Activated CD4-positive, alpha-beta T cell treated with anti-CD3 and anti-CD28 coated beads, Interleukin-2, amount 50 U/mL, for 1 hour (primary cell): ENCODE measurements around the gene SRPK3.

Source experiments
- DNase-seq: peaks from one replicate; pipeline ENCODE4 v3.0.0-alpha.2; 2020

SRPK3 gene

GRCh38 chrX:153771415-153772315 lies 9.2 kb upstream of the SRPK3 start:
- no peak for DNase-seq

GRCh38 chrX:153772316-153773217 lies 8.3 kb upstream of the SRPK3 start:
- DNase-seq: no peak

GRCh38 chrX:153773218-153773611 lies 7.6 kb upstream of the SRPK3 start:
- DNase-seq: no peak

- no peak for DNase-seq
These were observed 6.9 kb upstream of the SRPK3 start for GRCh38 chrX:153773741-153774575.

- no peak for DNase-seq
These were observed 6.1 kb upstream of the SRPK3 start for GRCh38 chrX:153774576-153775292.

- DNase-seq: no peak
These were observed 5.3 kb upstream of the SRPK3 start for GRCh38 chrX:153775293-153776119.

GRCh38 chrX:153776120-153776599 lies 4.7 kb upstream of the SRPK3 start:
- DNase-seq: no peak

GRCh38 chrX:153776611-153777045 lies 4.2 kb upstream of the SRPK3 start:
- DNase-seq: no peak

GRCh38 chrX:153777261-153778090 lies 3.4 kb upstream of the SRPK3 start:
- no peak for DNase-seq

- no peak for DNase-seq
These were observed 2.7 kb upstream of the SRPK3 start for GRCh38 chrX:153778181-153778580.

- no peak for DNase-seq
These were observed 2.1 kb upstream of the SRPK3 start for GRCh38 chrX:153778684-153779101.

- no peak for DNase-seq
These were observed 757 bp upstream of the SRPK3 start for GRCh38 chrX:153779891-153780677.

- DNase-seq: no peak
These were observed 697 bp downstream of the SRPK3 start for GRCh38 chrX:153781428-153782047.

GRCh38 chrX:153782313-153782712 lies 1.5 kb downstream of the SRPK3 start:
- no peak for DNase-seq

- DNase-seq: no peak
These were observed 2.0 kb downstream of the SRPK3 start for GRCh38 chrX:153782871-153783270.

GRCh38 chrX:153783378-153784013 lies 2.7 kb downstream of the SRPK3 start:
- no peak for DNase-seq

- no peak for DNase-seq
These were observed 3.6 kb downstream of the SRPK3 start for GRCh38 chrX:153784325-153784967.

- no peak for DNase-seq
These were observed 5.8 kb downstream of the SRPK3 start for GRCh38 chrX:153786669-153787068.
